NOMO-1 treated with DMSO at 0.1 percent for 48 hours (cell line): Measurements from ENCODE around the gene SEC14L5.
"Not testable (repeated sequence)": the region's sequence is repeated elsewhere in the genome, so short reads cannot be mapped to it uniquely, and the experiment has no call there.

Source experiments
- DNase-seq: peaks from one replicate; lab custom pipeline; 2025; ENCODE audit not compliant: unreplicated experiment; lab: John Stamatoyannopoulos, UW

Gene SEC14L5

DNA sequence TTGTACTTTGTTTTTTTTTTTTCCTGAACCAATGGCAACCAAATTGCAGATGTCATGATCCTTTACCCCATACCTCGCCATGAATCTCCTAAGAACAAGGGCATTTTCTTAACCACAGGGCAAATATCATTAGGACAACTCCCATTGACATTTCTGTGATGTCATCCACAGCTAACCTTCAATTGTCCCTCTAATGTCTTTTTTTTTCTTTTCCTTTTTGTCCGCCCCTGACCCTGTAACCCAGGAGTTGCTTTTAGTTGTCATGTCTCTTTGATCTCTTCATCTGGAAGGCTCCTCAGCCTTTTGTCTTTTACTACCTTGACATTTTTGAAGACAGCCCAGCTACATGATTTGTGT is 76.0 kb downstream of the SEC14L5 start:
- no peak for DNase-seq

DNA sequence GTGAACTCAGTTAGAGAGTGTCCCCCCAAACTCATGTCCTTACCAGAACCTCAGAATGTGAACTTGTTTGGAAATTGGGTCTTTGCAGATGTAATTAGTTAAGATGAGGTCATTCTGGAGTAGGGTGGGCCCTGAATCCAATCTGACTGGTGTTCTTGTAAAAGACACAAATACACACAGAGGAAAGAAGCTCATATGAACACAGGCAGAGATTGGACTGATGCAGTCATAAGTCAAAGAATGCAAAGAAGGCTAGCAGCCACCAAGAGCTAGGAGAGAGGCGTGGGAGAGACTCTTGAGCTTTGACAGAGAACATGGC is 77.7 kb downstream of the SEC14L5 start:
- no peak for DNase-seq

DNA sequence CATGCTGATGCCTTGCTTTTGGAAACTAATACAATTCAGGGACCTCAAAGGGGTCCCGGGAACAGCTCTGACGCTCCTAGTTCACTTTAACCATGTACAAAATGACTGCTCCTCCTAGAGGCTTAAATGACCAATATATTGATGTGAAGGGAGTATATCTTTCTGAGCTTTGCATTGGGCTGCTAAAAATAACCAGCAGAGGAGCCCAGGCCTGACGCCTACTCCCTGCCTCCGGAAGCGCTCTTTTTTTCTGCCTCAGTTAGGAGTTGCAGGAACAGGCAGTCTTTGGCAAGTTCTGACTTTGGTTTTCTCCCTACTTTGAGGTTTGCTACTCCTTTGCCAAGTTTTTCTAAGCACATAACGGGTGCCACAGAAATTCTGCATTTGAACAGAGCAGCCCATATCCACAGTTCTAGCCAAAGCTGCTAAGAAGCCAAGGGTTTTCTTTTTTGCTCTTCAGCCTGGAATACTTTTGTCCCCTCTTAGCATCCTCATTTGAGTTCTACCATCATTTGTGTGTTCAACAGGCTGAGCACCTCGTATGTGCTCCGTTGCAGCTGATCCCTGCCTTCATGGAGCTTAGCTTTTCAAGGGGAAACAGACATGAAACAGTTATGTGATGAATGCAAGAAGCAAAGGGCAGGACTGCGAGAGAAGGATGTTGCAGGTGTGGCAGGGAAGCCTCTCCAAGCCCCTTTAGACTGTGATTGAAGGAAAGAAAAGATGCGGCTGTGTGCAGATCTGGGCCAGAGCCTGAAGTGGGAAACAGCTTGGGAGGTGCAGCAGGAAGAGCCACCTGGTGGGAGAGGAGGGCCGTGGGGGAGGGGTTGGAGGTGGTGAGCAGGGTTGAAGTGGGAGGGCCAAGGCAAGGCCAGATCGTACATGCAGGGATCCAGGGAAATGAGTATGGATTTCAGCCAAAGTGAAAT is 78.4 kb downstream of the SEC14L5 start:
- DNase-seq, result no peak

DNA sequence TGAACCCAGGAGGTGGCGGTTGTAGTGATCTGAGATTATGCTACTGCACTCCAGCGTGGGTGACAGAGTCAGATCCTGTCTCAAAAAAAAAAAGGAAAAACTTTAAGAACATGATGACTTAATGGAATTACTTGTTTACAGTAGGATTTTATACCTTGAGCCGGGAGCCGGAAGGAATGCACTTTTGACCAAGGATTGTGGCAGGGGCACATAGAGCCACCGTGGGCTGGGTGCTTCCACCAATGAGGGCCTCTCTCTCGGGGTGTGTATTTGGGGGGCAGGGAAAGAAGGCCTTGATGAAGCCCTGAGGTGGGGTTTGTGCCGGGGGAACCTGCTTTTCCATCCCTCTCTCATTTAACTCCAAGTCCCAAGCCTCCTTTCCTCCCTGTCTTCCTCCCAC is 82.3 kb downstream of the SEC14L5 start:
- DNase-seq, result no peak

DNA sequence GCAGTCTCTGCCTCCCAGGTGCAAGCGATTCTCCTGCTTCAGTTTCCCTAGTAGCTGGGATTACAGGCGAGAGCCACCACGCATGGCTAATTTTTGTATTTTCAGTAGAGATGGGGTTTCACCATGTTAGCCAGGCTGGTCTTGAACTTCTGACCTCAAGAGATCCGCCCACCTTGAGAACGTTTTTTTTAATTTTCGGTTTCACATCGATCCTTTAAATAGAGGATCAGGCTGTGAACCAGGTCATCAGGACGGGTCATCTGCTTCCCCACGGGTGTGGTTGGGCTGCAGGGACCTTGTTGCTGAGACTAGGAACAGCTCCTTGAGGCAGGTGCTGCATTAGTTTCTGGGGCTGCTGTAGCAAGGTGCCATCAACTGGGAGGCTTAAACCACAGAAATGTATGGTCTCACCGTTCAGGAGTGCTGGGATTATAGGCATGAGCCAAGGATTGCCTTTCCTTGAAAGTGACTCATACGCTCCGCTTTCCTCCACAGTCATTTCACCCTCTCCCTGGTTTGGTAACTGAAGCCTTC is 83.5 kb downstream of the SEC14L5 start:
- no peak for DNase-seq

DNA sequence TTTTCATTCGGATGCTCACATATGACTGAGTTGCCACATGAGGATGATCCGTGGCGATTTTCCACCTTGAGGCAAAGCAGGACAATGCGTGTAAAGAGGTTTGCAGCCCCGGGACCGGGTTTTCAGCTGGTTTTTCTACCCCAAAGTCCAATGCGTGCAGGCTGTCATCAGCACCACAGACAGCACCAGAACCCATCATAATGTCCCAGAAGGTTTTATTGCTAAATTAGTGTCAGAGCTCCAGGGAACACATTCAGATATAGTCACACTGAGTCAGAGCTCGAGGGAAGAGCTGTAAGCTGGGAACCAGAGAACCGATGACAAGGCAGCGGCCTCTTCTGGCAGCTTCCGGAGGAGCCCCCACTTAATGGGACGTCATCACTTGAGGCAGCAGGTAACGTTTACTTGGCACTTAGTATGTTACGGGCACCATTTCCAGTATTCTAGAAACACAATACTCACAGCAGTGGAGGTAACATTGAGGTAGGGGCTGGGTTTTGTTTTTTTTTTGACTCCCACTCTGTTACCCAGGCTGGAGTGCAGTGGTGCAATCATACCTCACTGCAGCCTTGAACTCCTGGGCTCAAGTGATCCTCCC is 84.5 kb downstream of the SEC14L5 start:
- DNase-seq, result no peak

DNA sequence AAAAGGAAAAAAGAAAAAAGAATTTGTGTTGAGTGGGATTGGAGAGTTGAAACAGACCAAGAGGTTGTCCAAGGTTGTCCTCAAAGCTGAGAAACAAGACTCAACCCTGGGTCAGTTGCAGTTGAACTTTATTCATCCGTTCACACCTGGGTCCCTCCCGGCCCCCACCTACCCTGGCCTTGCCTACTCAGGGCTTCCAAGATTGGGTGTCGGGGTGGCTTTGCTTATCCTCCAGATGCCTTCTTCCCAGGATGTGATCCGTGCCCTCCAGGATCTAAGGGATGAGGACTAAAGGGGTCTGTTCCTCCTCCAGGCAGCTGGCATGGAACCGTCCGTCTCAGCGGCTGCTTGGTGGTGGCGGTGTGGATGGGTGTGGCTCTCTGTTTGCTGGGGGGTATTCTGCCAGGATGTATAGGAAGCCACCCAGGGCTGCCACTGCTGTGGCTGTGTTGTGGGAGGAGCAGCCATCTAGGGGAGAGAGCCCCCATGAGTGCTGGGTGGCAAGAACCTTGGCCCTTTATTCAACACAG is 85.9 kb downstream of the SEC14L5 start:
- no peak for DNase-seq

DNA sequence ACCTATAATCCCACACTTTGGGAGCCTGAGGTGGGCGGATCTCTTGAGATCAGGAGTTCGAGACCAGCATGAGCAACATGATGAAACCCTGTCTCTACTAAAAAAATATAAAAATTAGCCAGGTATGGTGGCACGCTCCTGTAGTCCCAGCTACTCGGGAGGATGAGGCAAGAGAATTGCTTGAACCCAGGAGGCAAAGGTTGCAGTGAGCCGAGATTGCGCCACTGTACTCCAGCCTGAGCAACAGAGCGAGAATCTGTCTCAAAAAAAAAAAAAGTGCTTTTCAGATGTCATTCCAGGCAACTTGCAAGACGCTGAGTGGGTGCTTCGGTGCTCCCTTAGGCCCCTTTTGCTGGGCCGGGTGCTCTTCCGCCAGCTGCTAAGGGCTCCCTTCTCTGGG is 86.5 kb downstream of the SEC14L5 start:
- not testable (repeated sequence) for DNase-seq

DNA sequence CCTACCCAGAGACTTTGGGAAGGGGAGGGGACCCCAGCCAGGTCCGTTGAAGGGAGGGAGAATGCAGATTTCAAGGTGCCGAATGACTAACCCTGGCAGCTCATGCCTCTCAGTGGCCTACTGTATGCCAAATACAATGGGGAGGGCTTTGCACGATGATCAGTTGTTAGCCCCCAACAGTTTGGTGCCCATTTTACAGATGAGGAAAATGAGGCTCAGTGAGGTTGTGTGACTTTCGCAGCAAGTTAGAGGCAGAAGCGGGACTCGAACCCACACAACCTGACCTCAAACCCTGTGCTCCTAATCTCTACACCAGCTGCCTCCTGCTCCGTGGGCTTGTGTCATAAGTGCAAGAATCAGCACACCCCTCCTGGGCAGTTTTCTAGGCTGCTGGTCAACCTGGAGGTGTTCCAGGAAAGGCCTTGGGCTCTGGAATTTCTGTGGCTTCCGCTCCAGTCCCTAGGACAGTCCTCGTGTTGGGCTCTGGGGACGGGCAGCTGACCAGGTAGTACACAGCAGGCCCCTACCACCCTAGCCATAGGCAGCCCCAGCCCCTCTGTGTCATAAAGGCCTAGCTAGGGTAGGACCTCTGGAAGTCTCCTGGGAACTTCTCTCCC is 87.5 kb downstream of the SEC14L5 start:
- DNase-seq, result no peak

DNA sequence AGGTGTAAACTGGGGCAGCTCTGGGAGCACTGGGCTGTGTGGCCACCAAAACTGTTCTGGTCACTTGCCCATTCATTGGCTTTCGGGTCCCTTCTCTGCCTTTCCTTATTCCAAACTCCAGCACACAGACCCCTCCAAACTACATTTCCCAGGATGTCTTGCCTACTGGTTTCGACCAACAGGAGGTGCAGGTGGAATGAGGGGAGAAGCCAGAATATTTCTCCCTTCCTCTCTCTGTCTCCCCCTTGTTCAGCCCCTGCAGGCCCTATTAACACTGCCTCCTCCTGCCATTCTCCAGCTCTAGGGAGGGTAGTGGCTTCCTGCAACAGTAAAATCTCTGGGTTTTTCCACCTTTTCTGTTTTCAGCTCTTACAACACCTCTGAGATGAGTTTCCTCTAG is 88.8 kb downstream of the SEC14L5 start:
- no peak for DNase-seq

DNA sequence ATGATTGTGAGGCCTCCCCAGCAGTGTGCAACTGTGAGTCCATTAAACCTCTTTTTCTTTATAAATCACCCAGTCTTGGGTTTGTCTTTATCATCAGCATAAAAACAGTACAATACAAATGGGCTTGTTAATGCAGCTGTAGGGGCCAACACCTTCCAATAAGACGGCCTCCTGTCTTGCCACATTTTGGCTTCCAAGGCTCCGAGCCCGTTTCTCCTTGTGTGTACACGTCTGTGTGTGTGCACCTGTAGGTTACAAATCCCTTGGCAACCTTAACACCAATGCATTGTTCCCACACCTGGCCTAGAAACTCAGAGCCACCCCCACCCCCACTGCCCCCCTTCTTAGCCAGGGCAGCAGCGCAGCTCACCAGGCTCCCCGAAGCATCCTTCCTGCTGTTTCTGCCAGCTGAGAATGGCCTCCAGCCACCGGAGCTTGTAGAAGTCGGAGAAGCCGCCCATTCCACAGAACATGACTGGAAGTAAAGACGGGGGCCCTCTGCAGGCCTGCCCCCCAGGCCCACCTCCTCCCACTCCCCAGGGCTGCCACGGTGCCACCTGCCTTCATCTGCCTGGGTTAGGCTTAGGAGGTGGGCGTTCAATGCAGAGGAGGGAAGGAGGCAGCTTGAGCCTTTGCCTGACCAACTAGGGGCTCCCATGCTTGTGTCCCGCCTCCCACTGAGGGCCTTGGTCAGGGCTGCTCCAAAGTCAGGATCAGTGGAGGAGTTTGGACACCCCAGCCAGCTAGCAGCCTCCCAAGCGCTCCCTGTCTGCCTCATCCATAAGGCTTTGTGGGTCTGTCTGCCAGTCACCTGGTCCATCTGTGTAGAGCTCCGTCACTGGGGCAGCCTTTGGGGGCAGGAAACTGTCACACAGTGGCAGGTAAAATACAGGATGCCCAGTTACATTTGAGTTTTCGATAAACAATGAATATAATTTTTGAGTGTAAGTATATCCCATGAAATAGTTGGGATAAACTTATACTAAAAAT is 97.0 kb downstream of the SEC14L5 start:
- DNase-seq, result no peak

DNA sequence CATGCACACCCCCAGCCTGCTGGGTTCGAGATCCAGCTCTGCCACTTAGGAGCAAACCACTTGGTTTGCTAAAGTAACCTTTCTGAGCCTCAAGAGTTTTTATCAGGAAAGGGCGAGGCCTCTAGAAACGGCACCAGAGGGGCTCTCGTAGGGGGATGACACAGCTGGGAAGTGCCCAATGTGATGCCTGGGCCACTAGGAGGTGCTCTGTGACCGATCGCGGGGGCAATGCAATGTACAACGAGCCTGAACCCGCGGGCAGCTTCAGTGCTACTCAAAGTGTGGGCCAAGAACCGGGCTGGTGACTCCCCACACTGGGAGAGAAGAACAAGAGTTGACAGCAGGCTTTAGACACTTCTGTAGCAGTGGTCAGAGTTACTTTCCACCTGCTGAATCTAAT is 98.2 kb downstream of the SEC14L5 start:
- DNase-seq, result peak; percentile 36

DNA sequence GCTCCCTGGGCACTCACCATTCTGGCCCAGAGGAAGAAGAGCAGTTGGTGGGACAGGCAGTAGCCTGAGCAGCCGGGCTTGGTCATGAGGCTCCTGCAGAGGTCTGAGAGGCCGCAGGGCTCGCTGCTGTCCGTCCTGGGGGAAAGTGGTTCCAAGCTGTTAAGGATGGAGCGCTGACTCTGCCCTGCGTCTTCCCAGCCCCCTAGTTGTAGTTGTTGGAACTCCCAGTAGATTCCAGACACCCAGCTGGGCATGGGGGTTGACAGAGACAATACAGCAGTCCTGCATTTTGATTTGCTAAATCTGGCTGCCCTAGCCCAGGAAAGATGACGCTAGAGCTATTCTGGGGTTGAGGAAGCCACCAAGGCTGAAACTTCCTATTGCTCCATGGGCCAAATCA is 100.3 kb downstream of the SEC14L5 start:
- no peak for DNase-seq

DNA sequence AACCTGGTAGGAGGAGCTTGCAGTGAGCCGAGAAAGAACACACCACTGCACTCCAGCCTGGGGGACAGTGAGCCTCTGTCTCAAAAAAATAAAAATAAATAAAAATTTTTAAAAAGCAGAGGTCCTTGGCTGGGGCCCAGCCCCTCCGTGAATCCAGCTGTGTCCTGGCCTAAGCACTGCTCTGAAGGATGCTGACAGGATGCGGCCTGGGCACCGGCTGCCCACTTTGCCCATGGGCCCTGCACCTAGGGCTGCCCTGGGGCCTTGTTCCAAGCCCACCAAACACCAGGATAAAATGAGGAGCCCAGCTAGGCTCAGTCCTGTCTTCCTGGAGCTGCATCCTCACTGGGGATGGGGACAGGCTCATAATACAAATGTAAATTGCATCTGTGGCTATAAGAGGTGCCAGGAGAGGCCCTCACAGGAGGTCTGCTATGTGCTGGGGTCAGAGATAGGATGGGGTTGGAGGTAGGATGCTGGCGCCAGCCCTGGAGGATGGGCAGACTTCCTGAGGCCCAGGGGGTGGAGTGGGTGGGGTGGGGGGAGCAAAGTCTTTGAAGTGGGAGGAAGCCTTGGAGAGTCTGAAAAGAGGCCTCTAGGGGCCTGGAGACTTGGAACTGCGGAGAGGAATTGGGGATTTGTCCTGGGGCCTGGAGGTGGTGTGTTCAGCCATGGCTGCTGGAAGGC is 101.4 kb downstream of the SEC14L5 start:
- DNase-seq, result no peak

DNA sequence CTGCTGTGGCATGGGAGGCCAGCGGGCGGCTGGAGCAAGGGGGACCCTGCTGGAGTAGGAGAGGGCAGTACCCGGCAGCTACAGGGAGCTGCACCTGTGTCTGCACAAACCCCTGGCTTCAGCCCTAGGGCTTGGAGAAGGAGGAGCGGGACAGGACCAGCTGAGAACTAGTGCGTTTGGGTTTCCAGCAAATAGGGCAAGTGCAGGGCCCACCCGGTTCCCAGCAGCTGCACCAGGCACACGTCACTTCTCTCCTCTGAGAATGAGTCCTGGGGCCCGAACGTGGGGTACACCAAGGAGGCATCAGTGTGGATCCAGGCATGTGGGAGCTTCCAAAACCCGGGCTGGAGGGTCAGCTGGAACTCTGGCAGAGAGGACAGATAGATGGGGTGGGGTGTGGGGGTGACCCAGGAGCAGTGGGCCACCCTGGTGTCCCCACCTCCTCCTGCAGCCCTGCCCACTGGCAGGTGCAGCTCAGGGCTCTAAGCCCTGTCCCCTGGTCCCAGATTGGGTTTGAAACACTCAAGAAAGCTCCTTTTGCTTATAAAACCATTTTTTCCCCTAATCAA is 102.0 kb downstream of the SEC14L5 start:
- no peak for DNase-seq

DNA sequence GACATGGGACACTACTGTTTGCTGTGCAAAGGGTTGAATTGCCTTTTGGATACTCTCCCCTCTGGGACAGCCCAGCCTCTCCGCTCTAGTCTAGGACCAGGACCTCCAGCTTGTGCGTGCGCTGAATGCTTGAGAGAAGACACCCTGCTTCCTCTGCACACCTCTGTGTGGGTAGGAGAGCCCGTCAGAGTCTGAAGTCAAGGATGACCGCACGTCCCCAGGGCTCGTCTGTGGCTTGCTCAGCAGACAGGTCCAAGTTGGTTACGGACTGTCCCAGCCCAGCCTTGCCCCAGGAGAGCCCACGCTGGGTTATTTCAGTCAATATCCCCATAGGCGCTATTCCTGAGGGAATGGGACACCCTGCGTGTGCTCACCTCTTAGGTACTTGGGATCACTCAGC is 103.9 kb downstream of the SEC14L5 start:
- DNase-seq, result no peak

DNA sequence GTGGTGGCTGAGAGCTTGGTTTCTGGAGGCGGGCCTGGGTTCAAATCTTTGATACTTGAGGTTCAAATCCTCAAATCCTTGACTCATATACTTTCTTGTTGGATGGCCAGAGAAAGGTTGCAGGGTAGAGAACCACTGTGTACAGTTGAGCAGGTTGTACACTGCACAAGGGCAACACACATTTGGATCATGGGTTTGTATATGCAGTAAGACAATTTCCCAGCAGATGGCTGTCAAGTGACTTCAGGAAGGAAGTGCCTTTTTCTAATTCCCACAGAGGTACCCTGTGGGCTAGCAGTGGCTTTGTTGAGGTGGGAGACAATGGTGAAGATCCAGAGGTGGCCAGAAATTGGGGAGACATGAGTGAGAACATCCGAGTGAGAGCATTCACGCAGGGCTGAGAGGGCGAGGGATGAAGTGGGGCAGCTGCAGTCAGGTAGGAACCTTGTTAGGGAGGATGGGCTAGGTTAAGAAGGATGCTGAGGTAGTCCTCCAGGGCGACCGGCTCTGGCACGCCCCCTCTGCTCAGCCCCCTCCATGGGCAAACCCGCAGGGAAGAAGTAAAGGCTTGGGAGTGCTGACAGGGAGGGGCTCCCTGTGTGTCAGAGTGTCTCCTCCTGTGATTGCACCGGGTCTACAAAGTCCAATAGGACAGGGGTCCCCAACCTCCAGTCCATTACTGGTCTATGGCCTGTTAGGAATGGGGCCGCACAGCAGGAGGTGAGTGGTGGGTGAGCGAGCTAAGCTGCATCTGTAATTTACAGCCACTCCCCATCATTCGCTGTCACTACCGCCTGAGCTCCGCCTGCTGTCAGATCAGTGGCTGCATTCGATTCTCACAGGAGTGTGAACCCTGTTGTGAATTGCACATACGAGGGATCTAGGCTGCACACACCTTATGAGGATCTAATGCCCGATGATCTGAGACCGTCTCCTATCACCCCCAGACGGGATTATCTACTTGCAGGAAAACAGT is 104.9 kb downstream of the SEC14L5 start:
- no peak for DNase-seq

DNA sequence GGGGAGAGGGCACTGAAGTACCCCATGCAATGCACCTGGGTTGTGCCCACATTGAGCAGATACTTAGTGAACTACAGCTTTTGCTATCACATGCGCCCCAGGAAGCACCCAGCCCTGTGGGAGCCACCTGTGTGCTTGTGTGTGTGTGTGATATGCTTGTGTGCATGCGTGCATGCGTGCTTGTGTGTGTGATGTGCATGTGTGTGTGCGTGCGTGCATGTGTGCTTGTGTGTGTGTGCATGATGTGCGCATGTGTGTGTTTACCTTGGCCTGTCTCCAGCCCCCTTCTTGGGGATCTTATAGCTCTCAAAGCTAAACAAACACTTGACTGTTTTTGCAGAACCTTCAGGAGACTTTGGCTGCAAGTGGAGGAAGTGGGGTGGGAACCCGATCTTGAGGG is 106.8 kb downstream of the SEC14L5 start:
- DNase-seq, result no peak

DNA sequence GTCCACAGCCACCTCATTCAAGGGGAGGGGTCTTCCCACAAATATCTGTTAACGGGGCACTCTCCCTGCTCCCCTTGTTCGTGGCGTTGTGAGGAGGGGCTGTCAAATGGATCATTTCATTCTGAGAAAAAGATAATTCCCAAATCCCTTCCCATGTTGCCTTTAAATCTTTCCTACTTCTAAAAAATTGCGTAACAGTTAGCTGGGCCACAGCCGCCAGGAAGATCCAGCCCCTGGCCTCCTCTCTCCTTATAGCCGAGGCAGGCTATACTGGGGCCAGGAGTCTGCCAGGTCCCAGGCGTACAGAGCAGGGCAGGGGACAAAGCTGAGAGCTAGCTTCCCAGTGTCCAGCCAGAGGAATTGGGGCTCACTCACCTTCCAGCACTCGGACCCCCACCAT is 107.2 kb downstream of the SEC14L5 start:
- no peak for DNase-seq
